ENCODE measurements around the gene LSM6.

Gene LSM6

DNA sequence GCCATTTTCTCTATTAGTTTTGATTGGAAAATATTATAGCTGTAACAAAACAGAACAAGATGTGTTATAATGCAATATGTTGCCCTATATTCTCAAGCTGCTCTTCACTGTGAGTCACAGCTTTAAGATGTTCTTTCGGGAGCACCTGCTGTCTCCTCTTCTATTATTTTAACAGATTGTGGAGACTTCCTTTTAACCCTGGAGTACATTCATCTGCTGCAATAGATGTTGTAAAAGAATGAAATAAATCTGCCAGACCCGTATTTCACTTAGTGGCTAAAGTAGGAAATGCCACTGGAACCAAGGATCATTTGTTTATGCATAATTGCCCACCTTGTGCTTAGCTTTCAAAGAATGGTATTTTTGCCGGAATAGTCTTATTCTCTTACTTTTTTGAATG is 11.1 kb downstream of the LSM6 start:
- no peak for DNase-seq

- no peak for DNase-seq
Observed at GRCh38 chr4:146190456-146190855, 14.9 kb downstream of the LSM6 start.

DNA sequence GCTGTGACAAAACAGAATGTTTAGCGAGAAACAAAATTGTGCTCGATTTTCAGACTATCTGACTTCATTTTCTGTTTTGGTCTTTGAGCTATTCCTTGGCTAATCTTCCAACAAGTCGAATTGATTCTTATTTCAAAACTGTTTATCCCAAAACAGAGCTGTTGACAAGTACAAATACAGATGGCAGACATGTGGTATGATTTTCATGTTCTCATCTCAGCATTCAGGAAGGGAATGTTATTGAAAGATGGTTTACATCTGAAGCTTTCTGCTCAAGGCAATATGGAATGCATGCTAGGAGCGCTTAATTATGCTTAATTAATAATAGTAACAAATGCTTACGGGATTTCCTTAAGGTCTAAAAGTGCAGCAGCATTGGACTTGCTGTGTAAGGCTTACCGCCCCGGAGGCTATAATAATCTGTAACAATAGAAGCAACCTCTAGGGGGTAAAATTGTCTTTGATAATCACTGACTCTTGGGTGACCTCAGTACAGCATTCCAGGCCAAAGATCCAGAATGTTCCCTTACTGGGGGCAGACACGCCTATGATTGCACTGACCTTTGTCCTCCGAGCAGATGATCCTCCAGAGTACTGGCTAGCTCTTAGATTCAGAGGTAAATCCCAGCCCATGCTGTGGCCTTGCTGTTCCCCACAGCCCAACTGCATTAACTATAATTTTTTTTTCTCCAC is 16.4 kb downstream of the LSM6 start:
- DNase-seq, result no peak

GRCh38 chr4:146193628-146194027 is 18.1 kb downstream of the LSM6 start:
- DNase-seq, result no peak

DNA sequence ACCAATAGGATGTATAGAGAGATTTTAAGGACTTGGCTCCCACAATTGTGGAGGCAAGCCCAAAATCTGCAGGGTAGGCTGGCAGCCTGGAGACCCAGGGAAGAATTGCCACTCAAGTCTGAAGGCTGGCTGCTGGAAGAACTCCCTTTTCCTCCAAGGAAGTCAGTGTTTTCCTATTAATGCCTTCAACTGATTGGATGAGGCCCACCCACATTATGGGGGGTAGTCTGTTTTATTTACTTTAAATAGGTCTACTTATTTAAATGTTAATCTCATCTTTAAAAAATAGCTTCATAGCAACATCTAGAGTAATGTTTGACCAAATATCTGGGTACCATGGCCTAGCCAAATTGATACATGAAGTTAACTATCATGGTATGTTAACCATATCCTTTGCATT is 18.7 kb downstream of the LSM6 start:
- no peak for DNase-seq

GRCh38 chr4:146202665-146203064 is 27.1 kb downstream of the LSM6 start:
- no peak for DNase-seq

GRCh38 chr4:146207410-146207809 is 31.9 kb downstream of the LSM6 start:
- DNase-seq, result no peak

DNA sequence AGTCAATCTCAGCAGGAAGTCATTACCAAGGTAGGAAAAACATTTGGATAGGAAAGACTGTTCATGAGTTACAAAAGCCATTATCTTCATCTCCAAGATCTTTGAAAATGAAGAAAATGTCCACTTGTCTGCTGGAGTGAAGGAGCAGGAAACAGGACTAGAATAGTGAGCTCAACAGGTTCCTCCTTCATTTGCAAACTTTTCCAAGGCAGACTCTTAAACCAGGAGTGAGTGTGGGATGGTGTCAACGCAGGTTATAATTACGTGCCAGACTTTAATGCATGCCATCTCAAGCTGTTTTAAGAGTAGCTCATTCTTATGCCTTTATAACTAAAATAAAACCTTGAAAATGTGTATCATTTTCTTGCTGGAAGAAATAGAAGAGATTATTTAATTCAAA is 35.4 kb downstream of the LSM6 start:
- DNase-seq, result no peak

DNA sequence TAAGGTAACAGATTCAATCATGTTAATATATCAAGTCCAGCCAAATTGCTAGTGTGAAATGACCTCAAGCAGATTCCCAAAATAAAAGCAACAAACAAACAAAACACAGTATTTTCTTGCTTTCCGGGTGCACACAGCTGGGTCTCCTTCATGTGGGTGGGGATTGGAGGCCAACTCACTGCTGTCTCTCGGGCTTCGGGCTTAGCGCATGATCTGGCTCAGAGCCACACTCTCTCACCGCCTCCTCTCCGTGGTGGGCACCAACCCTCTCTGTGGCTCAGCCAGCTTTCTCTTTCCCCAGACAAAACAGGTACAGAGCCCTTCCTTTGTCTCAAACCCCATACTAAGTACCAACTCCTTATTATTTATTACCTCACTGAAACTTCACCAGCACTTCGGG is 35.9 kb downstream of the LSM6 start:
- DNase-seq, result no peak

DNA sequence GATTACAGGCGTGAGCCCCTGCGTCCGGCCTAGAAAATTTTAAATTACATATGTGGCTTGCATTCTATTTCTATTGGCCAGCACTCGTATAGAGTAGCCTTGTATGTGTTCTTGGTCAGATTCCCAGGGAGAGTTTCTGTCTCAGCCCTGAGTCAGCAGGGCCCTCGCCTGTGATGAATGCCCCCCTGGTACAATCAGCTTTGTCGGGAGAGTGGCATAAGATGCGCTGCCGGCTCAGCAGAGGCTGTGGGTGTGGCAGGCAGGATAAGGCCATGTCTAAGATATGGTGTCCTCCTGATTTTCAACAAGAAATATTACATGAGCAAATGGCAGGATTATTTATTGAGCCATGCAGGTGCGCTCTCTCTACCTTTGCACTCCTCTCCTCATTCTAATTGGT is 37.3 kb downstream of the LSM6 start:
- DNase-seq, result no peak

GRCh38 chr4:146214238-146214637 is 38.7 kb downstream of the LSM6 start, which contains the start of gene REELD1:
TSS of gene REELD1 (plus strand) at chr4:146214538. CDS start at chr4:146216953, 2,415 bp downstream.
- no peak for DNase-seq

GRCh38 chr4:146222313-146222712 is 46.8 kb downstream of the LSM6 start:
- DNase-seq, result no peak

- no peak for DNase-seq
Observed at GRCh38 chr4:146224326-146224966, 48.9 kb downstream of the LSM6 start.

DNA sequence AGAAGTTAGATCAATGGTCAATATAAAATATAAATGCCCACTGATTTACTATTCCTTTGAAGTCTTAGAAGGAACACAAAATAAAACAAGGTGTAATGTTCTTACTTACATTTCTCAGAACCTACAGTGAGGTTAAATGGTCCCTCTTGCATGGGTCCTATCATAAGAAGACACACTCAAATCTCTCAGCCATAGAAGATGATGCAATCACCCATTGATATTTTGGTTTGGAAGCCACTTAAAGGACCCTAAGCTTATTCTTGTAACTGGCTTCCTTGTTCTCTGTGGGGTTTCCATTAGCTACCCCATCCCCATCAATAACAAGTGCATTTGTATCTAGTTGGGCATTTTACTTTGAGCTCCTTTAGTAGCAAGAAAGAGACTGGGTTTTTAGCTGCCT is 53.9 kb downstream of the LSM6 start:
- no peak for DNase-seq

- DNase-seq, result no peak
Observed at GRCh38 chr4:146232131-146232722, 56.7 kb downstream of the LSM6 start.

DNA sequence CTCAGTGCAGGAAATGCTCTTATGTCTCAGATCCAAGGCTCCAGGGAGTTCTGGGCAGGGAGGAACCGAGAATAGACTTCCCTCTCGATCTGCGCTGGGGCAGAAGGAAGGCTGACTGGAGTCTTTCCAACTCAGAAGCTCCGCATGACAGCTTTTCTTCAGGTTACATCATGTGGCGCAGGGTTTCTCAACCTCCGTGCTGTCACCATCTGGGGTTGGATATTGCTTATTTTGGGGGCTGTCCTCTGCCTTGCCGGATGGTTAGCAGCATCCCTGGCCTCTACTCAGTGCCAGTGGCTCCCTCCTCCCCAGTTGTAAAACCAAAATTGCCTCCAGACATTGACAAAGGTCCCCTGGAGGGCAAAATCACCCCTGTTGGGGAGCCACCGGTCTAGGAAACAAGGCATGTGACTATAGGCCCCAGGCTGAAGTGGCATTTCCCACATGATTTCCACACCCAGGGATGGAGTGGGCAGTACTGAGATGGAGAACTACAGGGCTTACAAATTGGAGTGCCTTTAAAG is 60.2 kb downstream of the LSM6 start:
- DNase-seq, result no peak

DNA sequence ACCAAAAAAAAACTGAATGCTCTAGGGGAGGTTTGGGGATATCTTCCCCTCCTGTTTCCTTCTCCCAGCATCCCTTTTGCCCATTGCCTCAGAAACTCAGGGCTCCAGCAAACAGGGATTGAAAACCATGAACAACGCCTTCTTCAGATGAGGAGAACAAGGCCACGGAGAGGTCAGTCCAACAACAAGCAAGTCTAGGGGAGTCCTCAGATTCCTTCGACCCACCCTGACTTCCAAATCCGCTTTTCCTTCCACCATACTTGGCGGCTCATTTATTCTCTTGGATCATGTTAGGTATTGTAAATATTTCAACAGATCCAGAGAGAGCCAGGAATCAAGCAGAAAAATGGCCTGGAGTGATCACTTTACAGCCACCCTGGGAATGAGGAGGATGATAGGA is 60.7 kb downstream of the LSM6 start:
- no peak for DNase-seq

GRCh38 chr4:146237092-146237491 is 61.6 kb downstream of the LSM6 start:
- DNase-seq, result no peak

DNA sequence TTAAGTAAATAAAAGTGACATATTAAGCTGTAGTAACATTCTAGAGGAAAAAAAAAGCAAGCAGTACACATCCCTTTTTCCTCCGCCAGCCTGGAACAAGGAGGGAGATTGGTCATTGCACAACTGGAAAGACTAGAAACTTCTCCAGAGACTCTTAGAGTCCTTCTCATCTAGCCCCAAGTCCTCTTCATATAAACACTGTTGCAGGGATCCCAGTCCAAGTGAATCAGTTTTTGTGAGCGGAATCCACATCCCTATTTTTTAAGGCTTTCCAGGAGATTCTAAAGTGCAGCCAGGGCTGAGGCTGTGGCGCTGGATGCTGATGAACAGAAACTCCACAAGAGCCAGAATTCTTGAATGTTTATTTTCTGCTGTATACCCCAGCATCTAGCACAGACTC is 62.6 kb downstream of the LSM6 start:
- DNase-seq, result no peak

Data from SIG-M5 (cell line).